Lower leg skin (tissue), 3 donors: ENCODE results near the gene RIC3.

Experiments used
- POLR2A ChIP-seq, 2 donors: fragments of 450-650 bp; IDR thresholded peaks; one replicate each; pipeline ENCODE4 v1.6.1; 2016 to 2017; ENCODE audit warnings: antibody characterized with exemption in 2 of 2, mild to moderate bottlenecking in 1 of 2, moderate library complexity in 1 of 2
- TF ChIP-seq, protein P1 (sequence below), 3 donors: fragments of 450-650 bp; IDR thresholded peaks; one replicate each; pipeline ENCODE4 v1.5.1; 2016; ENCODE audit warnings: antibody characterized with exemption in 3 of 3, mild to moderate bottlenecking in 3 of 3, moderate library complexity in 2 of 3

DNA sequence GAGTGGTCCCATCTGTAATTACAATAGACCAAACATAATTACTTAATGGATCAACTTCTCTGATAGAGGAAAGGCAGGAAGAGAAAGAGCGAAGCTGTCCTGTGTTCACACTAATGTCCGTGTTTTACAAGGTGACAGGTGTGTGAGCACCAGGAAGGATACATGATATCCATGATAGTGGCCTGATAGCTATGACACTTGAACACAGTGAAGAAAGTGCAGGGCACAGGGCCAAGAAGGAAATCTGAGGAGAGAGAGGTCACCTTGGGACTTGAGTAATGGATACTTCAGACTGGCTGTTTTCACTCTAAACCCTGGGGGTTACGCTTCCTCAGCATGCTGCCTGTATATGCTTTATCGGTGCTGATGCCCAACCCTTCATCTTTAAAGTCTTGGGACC is 58.4 kb downstream of the RIC3 start:
- TF ChIP-seq, protein P1, sequence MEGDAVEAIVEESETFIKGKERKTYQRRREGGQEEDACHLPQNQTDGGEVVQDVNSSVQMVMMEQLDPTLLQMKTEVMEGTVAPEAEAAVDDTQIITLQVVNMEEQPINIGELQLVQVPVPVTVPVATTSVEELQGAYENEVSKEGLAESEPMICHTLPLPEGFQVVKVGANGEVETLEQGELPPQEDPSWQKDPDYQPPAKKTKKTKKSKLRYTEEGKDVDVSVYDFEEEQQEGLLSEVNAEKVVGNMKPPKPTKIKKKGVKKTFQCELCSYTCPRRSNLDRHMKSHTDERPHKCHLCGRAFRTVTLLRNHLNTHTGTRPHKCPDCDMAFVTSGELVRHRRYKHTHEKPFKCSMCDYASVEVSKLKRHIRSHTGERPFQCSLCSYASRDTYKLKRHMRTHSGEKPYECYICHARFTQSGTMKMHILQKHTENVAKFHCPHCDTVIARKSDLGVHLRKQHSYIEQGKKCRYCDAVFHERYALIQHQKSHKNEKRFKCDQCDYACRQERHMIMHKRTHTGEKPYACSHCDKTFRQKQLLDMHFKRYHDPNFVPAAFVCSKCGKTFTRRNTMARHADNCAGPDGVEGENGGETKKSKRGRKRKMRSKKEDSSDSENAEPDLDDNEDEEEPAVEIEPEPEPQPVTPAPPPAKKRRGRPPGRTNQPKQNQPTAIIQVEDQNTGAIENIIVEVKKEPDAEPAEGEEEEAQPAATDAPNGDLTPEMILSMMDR (IDR thresholded peaks at IDR 0.05) = no peak
- no peak for TF ChIP-seq POLR2A (IDR thresholded peaks at IDR 0.05)
